HCT116 (cell line): ENCODE measurements around the gene EHF. TPM values are rescaled to one million over a fixed set of nuclear protein-coding genes. Genes with fewer than 3 reads are reported as not detected.

Experiments
- ATAC-seq: fragments of 200-7000 bp; cut with Tn5 transposase; 2 replicates; pipeline ENCODE4 v1.9.1; 2020; ENCODE audit warnings: mild to moderate bottlenecking, moderate library complexity
- BruUV-seq: library from RNA; stranded (reverse); fragments of 400-500 nt; replicated peaks from 2 replicates; lab custom pipeline; 2021; lab: Mats Ljungman, UMichigan
- CTCF ChIA-PET: fragments of 300-600 bp; sonication (Branson Sonifier 250); formaldehyde crosslinking; loops from one replicate; lab custom pipeline; 2021; ENCODE audit warnings: antibody characterized with exemption; lab: Charles Lee
- POLR2A ChIA-PET: fragments of 300-600, 350-600 bp; sonication (Branson Sonifier 250); formaldehyde crosslinking; loops from one replicate; lab custom pipeline; 2021; ENCODE audit warnings: antibody characterized with exemption; lab: Charles Lee
- RAD21 ChIA-PET, 2 experiments: fragments of 300-600 bp; sonication (Branson Sonifier 250); formaldehyde crosslinking; loops; one replicate each; lab custom pipeline; 2023; ENCODE audit warnings: low total read pairs in 2 of 2; ENCODE audit not compliant: uncharacterized antibody in 2 of 2, unreplicated experiment in 2 of 2, low non-redundant PET in 1 of 2; lab: Charles Lee
- DNase-seq: peaks from one replicate; pipeline ENCODE4 v3.0.0-alpha.2; 2010; ENCODE audit warnings: low read depth, low spot score
- H2AFZ ChIP-seq: fragments of 200-600 bp; shearing (Covaris generic), sonication (generic); 2 replicates; pipeline ENCODE4 v1.6.1; 2017; ENCODE audit warnings: low read depth, mixed run types, mixed read lengths, antibody characterized with exemption, low read length; ENCODE audit not compliant: poor library complexity, severe bottlenecking
- H3K27ac ChIP-seq: 2 replicates; pipeline ENCODE4 v1.5.1; 2012; ENCODE audit warnings: low read depth, low read length
- H3K27me3 ChIP-seq: fragments of 200-600 bp; sonication (generic); 2 replicates; pipeline ENCODE4 v1.6.1; 2016; ENCODE audit warnings: mixed run types, low read length, mixed read lengths; ENCODE audit not compliant: insufficient read depth
- H3K36me3 ChIP-seq, 2 experiments: fragments of 200-500 bp in 1 of 2; fragments of 200-600 bp in 1 of 2; sonication (Bioruptor generic) in 1 of 2; sonication (generic) in 1 of 2; 2 replicates each; pipeline versions ENCODE4 v1.5.1 to v1.6.1; 2014 to 2016; ENCODE audit warnings: low read length in 2 of 2, inconsistent platforms in 1 of 2, mixed read lengths in 1 of 2, mixed run types in 1 of 2; ENCODE audit not compliant: insufficient read depth in 2 of 2, control insufficient read depth in 1 of 2
- H3K4me1 ChIP-seq, 2 experiments: fragments of 200-600 bp in 1 of 2; sonication (generic) in 1 of 2; 2 replicates each; pipeline versions ENCODE4 v1.5.1 to v1.6.1; 2012 to 2017; ENCODE audit warnings: low read length in 2 of 2, inconsistent platforms in 1 of 2, mild to moderate bottlenecking in 1 of 2, mixed read lengths in 1 of 2, mixed run types in 1 of 2, moderate library complexity in 1 of 2; ENCODE audit not compliant: insufficient read depth in 2 of 2, control insufficient read depth in 1 of 2
- H3K4me2 ChIP-seq: fragments of 200-600 bp; sonication (generic); 2 replicates; pipeline ENCODE4 v1.6.1; 2017; ENCODE audit warnings: mixed run types, low read length, mixed read lengths
- H3K4me3 ChIP-seq, 2 experiments: fragments of 200-600 bp in 1 of 2; sonication (generic) in 1 of 2; replicated peaks in 1 of 2; 2 replicates each; pipeline ENCODE4 v1.5.1; 2011 to 2016; ENCODE audit warnings: low read length in 2 of 2, control low read depth in 1 of 2, low read depth in 1 of 2, mild to moderate bottlenecking in 1 of 2, mixed read lengths in 1 of 2, mixed run types in 1 of 2
- H3K79me2 ChIP-seq: fragments of 200-600 bp; sonication (generic); 2 replicates; pipeline ENCODE4 v1.6.1; 2017; ENCODE audit warnings: mild to moderate bottlenecking, mixed run types, low read length, moderate library complexity, mixed read lengths; ENCODE audit not compliant: insufficient read depth
- H3K9ac ChIP-seq: fragments of 200-600 bp; sonication (generic); 2 replicates; pipeline ENCODE4 v1.6.1; 2016; ENCODE audit warnings: low read length, mixed read lengths
- H3K9me2 ChIP-seq: fragments of 200-600 bp; sonication (generic), shearing (Covaris generic); 2 replicates; pipeline ENCODE4 v1.6.1; 2017; ENCODE audit warnings: mixed run types, mild to moderate bottlenecking, moderate library complexity; ENCODE audit not compliant: insufficient read depth
- H3K9me3 ChIP-seq, 2 experiments: fragments of 200-500 bp in 1 of 2; fragments of 200-600 bp in 1 of 2; sonication (Bioruptor generic) in 1 of 2; sonication (generic) in 1 of 2; 2 replicates each; pipeline ENCODE4 v1.6.1; 2014 to 2017; ENCODE audit warnings: low read length in 2 of 2, mixed read lengths in 2 of 2, inconsistent platforms in 1 of 2, low read depth in 1 of 2, mild to moderate bottlenecking in 1 of 2, mixed run types in 1 of 2, moderate library complexity in 1 of 2; ENCODE audit not compliant: control insufficient read depth in 1 of 2, insufficient read depth in 1 of 2
- H4K20me1 ChIP-seq: fragments of 200-600 bp; sonication (generic), shearing (Covaris generic); 2 replicates; pipeline ENCODE4 v1.6.1; 2017; ENCODE audit warnings: mixed run types, mild to moderate bottlenecking, moderate library complexity; ENCODE audit not compliant: insufficient read depth
- CEBPB ChIP-seq: IDR thresholded peaks from 2 replicates; pipeline ENCODE4 v1.6.1; 2012; ENCODE audit warnings: low read depth
- EGR1 ChIP-seq: IDR thresholded peaks from 2 replicates; pipeline ENCODE4 v1.6.1; 2012; ENCODE audit warnings: low read depth
- FOSL1 ChIP-seq: IDR thresholded peaks from 2 replicates; pipeline ENCODE4 v1.6.1; 2012; ENCODE audit warnings: low read depth
- POLR2A ChIP-seq: IDR thresholded peaks from 2 replicates; pipeline ENCODE4 v1.7.0; 2011; ENCODE audit warnings: borderline replicate concordance; ENCODE audit not compliant: insufficient read depth, insufficient read length; ENCODE audit errors: extremely low read depth
- SIN3A ChIP-seq: IDR thresholded peaks from 2 replicates; pipeline ENCODE4 v1.6.1; 2012; ENCODE audit warnings: low read depth
- SRF ChIP-seq: IDR thresholded peaks from 2 replicates; pipeline ENCODE4 v1.6.1; 2012; ENCODE audit warnings: low read depth
- ZFX ChIP-seq: fragments of 450-650 bp; IDR thresholded peaks from 2 replicates; pipeline ENCODE4 v1.6.1; 2017
- intact Hi-C: fragments of 100-400 bp; cut with micrococcal nuclease; formaldehyde crosslinking; loops from 2 replicates; pipeline ENCODE4 v1.10.0; 2022
- total RNA-seq: library from RNA; stranded (reverse); gene quantifications from one replicate; pipeline ENCODE4 v1.2.1, GENCODE V29; 2021; ENCODE audit not compliant: unreplicated experiment
- TF ChIP-seq, protein P1 (sequence below): IDR thresholded peaks from 2 replicates; pipeline ENCODE4 v1.6.1; 2012
- TF ChIP-seq, protein P2 (sequence below), 3 experiments: fragments of 200-600 bp in 1 of 3; sonication (generic) in 1 of 3; IDR thresholded peaks in 2 of 3; conservative IDR thresholded peaks in 1 of 3; 2 replicates each; pipeline ENCODE4 v1.5.1; 2012 to 2017; ENCODE audit warnings: low read depth in 2 of 3, low read length in 2 of 3, antibody characterized with exemption in 1 of 3, borderline replicate concordance in 1 of 3, control low read depth in 1 of 3, mild to moderate bottlenecking in 1 of 3, mixed read lengths in 1 of 3, mixed run types in 1 of 3, moderate library complexity in 1 of 3; ENCODE audit not compliant: insufficient read depth in 1 of 3

Gene EHF
- total RNA-seq, 1 experiment from 2014 or later, result 51.5 TPM

DNA sequence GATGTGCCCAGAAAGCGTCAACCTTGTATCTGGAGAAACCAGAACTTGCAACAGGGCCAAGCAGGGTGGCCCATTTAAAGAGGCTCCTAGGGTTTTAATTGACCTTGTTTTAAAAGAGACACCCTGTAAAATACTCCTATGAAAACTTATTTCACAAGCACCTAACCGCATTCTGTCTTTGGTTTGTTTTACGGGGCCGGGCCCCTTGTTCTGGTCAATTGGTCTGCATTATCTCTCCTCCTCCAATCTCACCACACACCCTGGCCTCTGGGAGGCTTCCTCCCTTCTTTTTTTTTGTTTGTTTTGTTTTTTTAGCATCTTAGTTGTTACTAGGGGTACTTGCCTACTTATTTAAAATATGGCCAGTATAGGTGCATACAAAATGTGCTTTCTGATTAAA, 4.7 kb downstream of the EHF start:
- POLR2A ChIA-PET, result interaction anchor here (1.7 kb wide), 2 partner anchors 25 to 47 kb away, joined by 6 read pairs; no protein-coding TSS in a partner anchor
- Histone ChIP-seq H3K9me3 (no peaks in the 10 kb centered on the region), H3K27ac (peak overlapping the region; percentile 39; the same call in 1 of the 2 replicates), H3K4me1 (peaks cover 4 to 90% of the 10 kb centered on the region in 2 experiments; a peak in 3 of 4 replicates), H3K4me3 (peak overlapping the region; percentile 51 to 57), H3K4me2 (peak overlapping the region; percentile 68), H3K36me3 (no peaks in the 10 kb centered on the region), H2AFZ (no peak overlapping the region), H3K9me2 (no peaks in the 10 kb centered on the region), H4K20me1 (no peaks in the 10 kb centered on the region), H3K79me2 (peaks cover 62% of the 10 kb centered on the region), H3K9ac (peak overlapping the region; percentile 68), H3K27me3 (no peaks in the 10 kb centered on the region)
- RAD21 ChIA-PET, result no interaction called here
- CTCF ChIA-PET, result interaction anchor here (1.2 kb wide), 1 partner anchor 20 kb away, joined by 3 read pairs; no protein-coding TSS in a partner anchor
- DNase-seq (no peak), ATAC-seq (no peak)
- no peak for TF ChIP-seq SRF
- no peak for TF ChIP-seq ZFX
- TF ChIP-seq EGR1, result no peak
- TF ChIP-seq, protein P1, sequence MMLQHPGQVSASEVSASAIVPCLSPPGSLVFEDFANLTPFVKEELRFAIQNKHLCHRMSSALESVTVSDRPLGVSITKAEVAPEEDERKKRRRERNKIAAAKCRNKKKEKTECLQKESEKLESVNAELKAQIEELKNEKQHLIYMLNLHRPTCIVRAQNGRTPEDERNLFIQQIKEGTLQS, result no peak
- no peak for TF ChIP-seq CEBPB
- TF ChIP-seq, protein P2, sequence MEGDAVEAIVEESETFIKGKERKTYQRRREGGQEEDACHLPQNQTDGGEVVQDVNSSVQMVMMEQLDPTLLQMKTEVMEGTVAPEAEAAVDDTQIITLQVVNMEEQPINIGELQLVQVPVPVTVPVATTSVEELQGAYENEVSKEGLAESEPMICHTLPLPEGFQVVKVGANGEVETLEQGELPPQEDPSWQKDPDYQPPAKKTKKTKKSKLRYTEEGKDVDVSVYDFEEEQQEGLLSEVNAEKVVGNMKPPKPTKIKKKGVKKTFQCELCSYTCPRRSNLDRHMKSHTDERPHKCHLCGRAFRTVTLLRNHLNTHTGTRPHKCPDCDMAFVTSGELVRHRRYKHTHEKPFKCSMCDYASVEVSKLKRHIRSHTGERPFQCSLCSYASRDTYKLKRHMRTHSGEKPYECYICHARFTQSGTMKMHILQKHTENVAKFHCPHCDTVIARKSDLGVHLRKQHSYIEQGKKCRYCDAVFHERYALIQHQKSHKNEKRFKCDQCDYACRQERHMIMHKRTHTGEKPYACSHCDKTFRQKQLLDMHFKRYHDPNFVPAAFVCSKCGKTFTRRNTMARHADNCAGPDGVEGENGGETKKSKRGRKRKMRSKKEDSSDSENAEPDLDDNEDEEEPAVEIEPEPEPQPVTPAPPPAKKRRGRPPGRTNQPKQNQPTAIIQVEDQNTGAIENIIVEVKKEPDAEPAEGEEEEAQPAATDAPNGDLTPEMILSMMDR (IDR thresholded peaks at IDR 0.05 in 2 of 3, conservative IDR thresholded peaks at IDR 0.05 in 1 of 3; ENCODE audit: borderline replicate concordance in 1 of 3, insufficient read depth in 1 of 3, low read depth in 2 of 3, low read length in 2 of 3), result no peak
- TF ChIP-seq POLR2A, result no peak
- intact Hi-C loops, result no loop called here
- no TSS peak for BruUV-seq

DNA sequence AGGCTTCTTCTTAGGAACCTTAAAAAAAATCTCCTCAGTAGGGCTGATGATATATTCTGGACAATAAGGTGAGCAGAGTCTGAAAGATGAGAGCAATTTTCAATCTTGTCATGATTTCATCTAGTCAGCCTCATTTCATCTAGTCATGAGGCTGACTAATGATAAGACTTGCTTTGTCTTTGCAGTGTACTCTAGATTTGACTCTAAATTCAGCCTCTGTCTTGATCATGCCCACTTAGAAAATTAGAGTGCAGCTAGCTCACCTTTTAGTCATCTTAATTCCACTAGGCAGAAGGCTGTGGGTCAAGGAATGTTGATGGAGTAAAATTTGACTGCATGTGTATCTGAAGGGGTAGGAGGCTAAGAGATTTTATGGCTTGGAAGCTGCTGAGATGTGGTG, 5.5 kb downstream of the EHF start:
- ATAC-seq (no peak), DNase-seq (no peak)
- TF ChIP-seq SIN3A (no peak), FOSL1 (0 out of 2 replicates have a peak, but pooled peaks have one; percentile 13)
- POLR2A ChIA-PET, result interaction anchor here (0.9 kb wide), 1 partner anchor 12 kb away, joined by 4 read pairs; no protein-coding TSS in a partner anchor
- no TSS peak for BruUV-seq
- Histone ChIP-seq H3K9me2 (no peaks in the 10 kb centered on the region), H3K4me2 (peak overlapping the region; percentile 68), H3K9ac (peak overlapping the region; percentile 68), H3K36me3 (no peaks in the 10 kb centered on the region), H3K4me1 (peaks cover 4 to 89% of the 10 kb centered on the region in 2 experiments; a peak in 3 of 4 replicates), H3K4me3 (peak overlapping the region; percentile 11 to 57), H4K20me1 (no peaks in the 10 kb centered on the region), H3K79me2 (peaks cover 70% of the 10 kb centered on the region), H3K9me3 (no peaks in the 10 kb centered on the region), H3K27me3 (no peaks in the 10 kb centered on the region), H2AFZ (no peak overlapping the region), H3K27ac (no peak overlapping the region)
- intact Hi-C loops, result no loop called here
- RAD21 ChIA-PET, result interaction anchor here in 1 of 2 experiments (0.7 kb wide), 1 partner anchor 20 kb away, joined by 3 read pairs; no protein-coding TSS in a partner anchor
- CTCF ChIA-PET, result no interaction called here
